Measurements from ENCODE around the gene CREBL2. TPM values are rescaled to one million over a fixed set of nuclear protein-coding genes. Genes with fewer than 3 reads are reported as not detected.

The CREBL2 gene
- total and polyA plus RNA-seq, 2 of the 13 experiments (the other 11 are each of a cell fraction or from before 2014, with no cell fraction given): 6.9 to 8.4 TPM

- TF ChIP-seq MEF2D (CRISPR knock-in tag; IDR thresholded peaks at IDR 0.05) (no peak), ZNF264 (CRISPR knock-in tag; IDR thresholded peaks at IDR 0.05) (no peak; the same call in 1 of the 2 replicates), ZNF121 (CRISPR knock-in tag; IDR thresholded peaks at IDR 0.05) (no peak), ZNF660 (CRISPR knock-in tag; IDR thresholded peaks at IDR 0.05; ENCODE audit: borderline replicate concordance, low read depth) (no peak), LCORL (IDR thresholded peaks at IDR 0.05) (no peak), LCORL (CRISPR knock-in tag; IDR thresholded peaks at IDR 0.05) (0 out of 2 replicates have a peak, but pooled peaks have one; percentile 33), PAF1 (CRISPR knock-in tag; IDR thresholded peaks at IDR 0.05) (no peak), MAFF (IDR thresholded peaks at IDR 0.05; ENCODE audit: low read depth, low read length) (no peak), MTA1 (CRISPR knock-in tag; IDR thresholded peaks at IDR 0.05; ENCODE audit: borderline replicate concordance) (0 out of 2 replicates have a peak, but pooled peaks have one; percentile 37), CHCHD3 (CRISPR knock-in tag; IDR thresholded peaks at IDR 0.05) (no peak), ZBTB14 (CRISPR knock-in tag; IDR thresholded peaks at IDR 0.05) (peak; percentile 81), ZNF7 (CRISPR knock-in tag; IDR thresholded peaks at IDR 0.05) (no peak), ZBTB44 (CRISPR knock-in tag; IDR thresholded peaks at IDR 0.05) (no peak), ZBTB49 (CRISPR knock-in tag; IDR thresholded peaks at IDR 0.05; ENCODE audit: borderline replicate concordance) (no peak), DMAP1 (CRISPR knock-in tag; IDR thresholded peaks at IDR 0.05) (no peak), NFE2L2 (IDR thresholded peaks at IDR 0.05; ENCODE audit: low read length) (no peak), ZNF598 (CRISPR knock-in tag; IDR thresholded peaks at IDR 0.05; ENCODE audit: borderline replicate concordance) (no peak), ZNF501 (CRISPR knock-in tag; IDR thresholded peaks at IDR 0.05) (no peak), HOXA9 (CRISPR knock-in tag; IDR thresholded peaks at IDR 0.05; ENCODE audit: borderline replicate concordance) (no peak), HDAC1 (CRISPR knock-in tag; IDR thresholded peaks at IDR 0.05) (no peak), TEAD2 (CRISPR knock-in tag; IDR thresholded peaks at IDR 0.05) (no peak), ZFP90 (CRISPR knock-in tag; IDR thresholded peaks at IDR 0.05; ENCODE audit: borderline replicate concordance) (no peak), DNMT1 (CRISPR knock-in tag; IDR thresholded peaks at IDR 0.05) (no peak)
- TF ChIP-seq, protein P1, sequence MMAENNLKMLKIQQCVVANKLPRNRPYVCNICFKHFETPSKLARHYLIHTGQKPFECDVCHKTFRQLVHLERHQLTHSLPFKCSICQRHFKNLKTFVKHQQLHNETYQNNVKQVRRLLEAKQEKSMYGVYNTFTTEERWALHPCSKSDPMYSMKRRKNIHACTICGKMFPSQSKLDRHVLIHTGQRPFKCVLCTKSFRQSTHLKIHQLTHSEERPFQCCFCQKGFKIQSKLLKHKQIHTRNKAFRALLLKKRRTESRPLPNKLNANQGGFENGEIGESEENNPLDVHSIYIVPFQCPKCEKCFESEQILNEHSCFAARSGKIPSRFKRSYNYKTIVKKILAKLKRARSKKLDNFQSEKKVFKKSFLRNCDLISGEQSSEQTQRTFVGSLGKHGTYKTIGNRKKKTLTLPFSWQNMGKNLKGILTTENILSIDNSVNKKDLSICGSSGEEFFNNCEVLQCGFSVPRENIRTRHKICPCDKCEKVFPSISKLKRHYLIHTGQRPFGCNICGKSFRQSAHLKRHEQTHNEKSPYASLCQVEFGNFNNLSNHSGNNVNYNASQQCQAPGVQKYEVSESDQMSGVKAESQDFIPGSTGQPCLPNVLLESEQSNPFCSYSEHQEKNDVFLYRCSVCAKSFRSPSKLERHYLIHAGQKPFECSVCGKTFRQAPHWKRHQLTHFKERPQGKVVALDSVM (CRISPR knock-in tag; IDR thresholded peaks at IDR 0.05): no peak
These were observed 49.0 kb upstream of the CREBL2 start, which contains the start of gene DUSP16 (continued) for GRCh38 chr12:12562585-12563261.

All from HepG2 (cell line).